Thyroid gland (tissue), 4 donors: ENCODE results near the gene RBMS1.

ENCODE experiments used
- POLR2A ChIP-seq, 2 donors: fragments of 450-650 bp; IDR thresholded peaks; one replicate each; pipeline ENCODE4 v1.6.1; 2017; ENCODE audit warnings: antibody characterized with exemption in 2 of 2, mild to moderate bottlenecking in 2 of 2, moderate library complexity in 1 of 2
- TF ChIP-seq, protein P1 (sequence below), 6 experiments: fragments of 200-600 bp in 3 of 6; fragments of 450-650 bp in 3 of 6; sonication (generic) in 3 of 6; IDR thresholded peaks; one replicate each; pipeline ENCODE4 v1.5.1; 2016 to 2019; ENCODE audit warnings: antibody characterized with exemption in 6 of 6, mild to moderate bottlenecking in 2 of 6, inconsistent platforms in 1 of 6, moderate library complexity in 1 of 6

DNA sequence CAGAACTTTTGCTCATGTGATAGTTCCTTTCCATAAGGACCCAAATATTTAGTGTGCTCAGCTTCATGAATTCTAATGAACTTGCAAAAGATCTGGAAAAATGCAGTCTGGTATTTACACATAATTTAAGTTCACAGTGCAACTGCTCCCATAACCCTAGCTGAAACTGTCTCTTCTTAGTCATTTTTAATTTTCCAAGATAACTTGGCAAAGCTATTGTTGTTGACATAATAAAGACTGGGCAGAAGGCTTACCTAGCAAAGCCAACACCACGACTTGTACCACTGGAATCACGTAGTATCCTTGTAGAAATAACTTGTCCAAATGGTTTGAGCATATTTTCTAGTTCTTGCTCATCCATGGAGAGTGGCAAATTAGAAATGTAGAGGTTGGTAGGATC lies 190.5 kb downstream of the RBMS1 start:
- TF ChIP-seq, protein P1, sequence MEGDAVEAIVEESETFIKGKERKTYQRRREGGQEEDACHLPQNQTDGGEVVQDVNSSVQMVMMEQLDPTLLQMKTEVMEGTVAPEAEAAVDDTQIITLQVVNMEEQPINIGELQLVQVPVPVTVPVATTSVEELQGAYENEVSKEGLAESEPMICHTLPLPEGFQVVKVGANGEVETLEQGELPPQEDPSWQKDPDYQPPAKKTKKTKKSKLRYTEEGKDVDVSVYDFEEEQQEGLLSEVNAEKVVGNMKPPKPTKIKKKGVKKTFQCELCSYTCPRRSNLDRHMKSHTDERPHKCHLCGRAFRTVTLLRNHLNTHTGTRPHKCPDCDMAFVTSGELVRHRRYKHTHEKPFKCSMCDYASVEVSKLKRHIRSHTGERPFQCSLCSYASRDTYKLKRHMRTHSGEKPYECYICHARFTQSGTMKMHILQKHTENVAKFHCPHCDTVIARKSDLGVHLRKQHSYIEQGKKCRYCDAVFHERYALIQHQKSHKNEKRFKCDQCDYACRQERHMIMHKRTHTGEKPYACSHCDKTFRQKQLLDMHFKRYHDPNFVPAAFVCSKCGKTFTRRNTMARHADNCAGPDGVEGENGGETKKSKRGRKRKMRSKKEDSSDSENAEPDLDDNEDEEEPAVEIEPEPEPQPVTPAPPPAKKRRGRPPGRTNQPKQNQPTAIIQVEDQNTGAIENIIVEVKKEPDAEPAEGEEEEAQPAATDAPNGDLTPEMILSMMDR (IDR thresholded peaks at IDR 0.05), result no peak
- no peak for TF ChIP-seq POLR2A (IDR thresholded peaks at IDR 0.05)
